Stimulated activated CD8-positive, alpha-beta memory T cell treated with anti-CD3 and anti-CD28 coated beads, Interleukin-4, amount 100 ng/mL, for 4 hours (primary cell): Measurements from ENCODE around the gene BEGAIN.

Experiments used
- DNase-seq, 2 donors: peaks; one replicate each; pipeline ENCODE4 v3.0.0-alpha.2; 2020; ENCODE audit warnings: low read depth in 2 of 2, low spot score in 1 of 2

Gene BEGAIN

DNA sequence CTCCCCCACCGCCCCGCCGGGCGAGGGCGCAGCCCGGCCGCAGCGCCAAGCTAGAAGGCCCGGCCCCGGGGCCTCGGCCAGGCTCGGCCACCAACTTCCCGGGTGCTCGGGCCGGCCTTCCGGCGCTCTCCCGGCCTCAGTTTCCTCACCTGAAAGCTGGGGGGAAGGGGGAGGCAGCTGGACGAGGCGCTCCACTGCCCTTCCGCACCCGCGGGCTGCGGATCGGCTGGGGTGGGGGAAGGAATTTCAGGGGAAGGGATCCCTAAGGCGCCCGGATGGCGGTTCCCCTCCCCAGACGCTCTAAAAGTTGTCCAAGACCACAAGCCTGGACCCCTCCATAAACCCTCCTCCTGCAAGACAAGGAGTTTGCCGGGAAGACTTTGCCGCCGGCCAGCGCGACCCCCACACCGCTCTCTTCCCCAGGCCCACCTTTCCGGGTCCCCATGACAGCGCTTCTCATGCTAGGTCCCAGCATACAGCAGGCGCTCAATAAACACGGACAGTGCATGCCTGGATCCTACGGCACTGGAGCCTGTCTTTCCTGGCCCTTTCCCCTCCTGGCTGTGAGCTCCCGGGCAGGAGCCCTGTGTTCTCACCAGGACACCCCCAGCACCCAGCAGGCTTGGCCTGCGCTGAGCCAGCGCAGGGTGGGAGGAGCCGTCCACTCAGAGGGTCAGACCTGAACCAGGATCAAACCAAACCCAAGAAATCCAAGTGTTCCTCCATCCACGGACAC, 18.1 kb downstream of the BEGAIN start:
- DNase-seq, result no peak

GRCh38 chr14:100568164-100568997, 18.8 kb downstream of the BEGAIN start:
- DNase-seq, result no peak

DNA sequence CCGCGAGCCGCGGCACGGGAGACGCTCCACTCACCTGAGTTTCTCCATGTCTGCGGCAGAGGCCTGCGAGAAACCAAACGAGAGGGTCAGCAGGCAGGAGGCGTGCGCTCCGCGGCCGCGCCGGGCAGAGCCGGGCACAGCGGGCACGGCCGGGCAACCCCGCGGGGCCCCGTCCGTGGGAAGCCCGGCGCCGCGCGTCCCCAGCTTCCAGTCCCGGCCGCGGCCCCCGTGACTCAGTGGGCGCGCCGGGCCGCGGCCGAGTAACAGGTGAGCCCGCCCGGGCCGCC, 19.4 kb downstream of the BEGAIN start:
- no peak for DNase-seq

- no peak for DNase-seq
These were observed 20.0 kb downstream of the BEGAIN start for GRCh38 chr14:100567009-100567876.

GRCh38 chr14:100566586-100566985, 20.6 kb downstream of the BEGAIN start:
- DNase-seq, result no peak

DNA sequence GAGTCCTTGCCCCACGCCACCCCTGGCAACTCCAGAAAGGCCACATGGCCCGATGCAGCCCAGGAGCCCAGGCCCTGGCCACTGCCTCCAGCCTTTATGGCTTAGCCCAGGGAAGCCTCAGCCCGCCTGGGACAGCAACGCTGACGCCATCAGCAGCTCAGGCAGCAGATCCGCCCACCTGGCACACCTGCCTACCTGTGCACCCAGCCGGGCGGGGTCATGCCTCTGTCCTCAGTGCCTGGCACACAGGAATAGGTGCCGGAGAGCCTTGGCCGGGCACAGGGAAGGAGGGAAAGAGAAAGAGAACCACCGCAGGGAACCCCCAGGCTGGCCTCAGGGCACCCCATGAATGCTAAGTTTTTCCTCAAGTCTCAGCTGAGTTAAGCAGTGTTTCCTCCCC, 21.1 kb downstream of the BEGAIN start:
- no peak for DNase-seq

- DNase-seq, result no peak
These were observed 21.6 kb downstream of the BEGAIN start for GRCh38 chr14:100565650-100566049.

GRCh38 chr14:100564512-100564911, 22.7 kb downstream of the BEGAIN start:
- no peak for DNase-seq

DNA sequence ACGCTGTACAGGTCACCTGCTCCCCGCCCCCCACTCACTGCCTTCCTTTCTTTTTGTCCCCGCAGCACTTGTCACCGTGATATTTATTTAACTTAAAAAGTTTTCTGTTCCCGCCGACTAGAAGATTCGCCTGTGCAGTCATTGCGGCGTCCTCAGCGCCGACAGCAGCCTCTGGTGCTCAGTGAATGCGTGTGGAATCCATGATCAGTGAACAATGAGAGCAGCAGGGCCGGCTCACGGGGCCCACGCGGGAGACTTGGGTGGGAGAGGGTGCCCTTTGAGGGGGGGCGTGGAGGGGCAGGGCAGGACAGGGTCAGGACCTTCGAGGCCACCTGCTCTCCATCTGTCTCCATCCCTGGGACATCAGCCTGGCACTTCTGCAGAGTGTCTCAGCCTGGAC, 24.5 kb downstream of the BEGAIN start:
- no peak for DNase-seq

DNA sequence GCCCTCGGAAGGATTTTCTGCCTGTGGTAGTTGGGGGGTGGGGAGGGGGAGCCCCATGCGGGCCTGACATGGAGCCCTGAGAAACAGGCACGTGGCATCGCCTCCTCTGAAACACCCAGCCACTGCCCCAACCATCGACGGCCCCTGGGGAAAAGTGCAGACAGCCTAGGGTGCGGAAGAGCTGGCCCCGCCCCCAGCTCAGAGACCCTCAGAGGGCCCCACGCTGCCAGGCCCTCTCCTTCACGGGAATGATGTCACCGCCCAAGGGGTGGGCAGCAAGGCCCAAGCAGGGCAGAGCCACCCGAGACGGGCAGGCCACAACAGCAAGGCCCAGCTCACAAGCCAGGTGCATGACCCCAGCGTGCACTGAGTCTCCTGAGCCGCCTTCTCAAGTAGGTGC, 26.2 kb downstream of the BEGAIN start:
- no peak for DNase-seq

DNA sequence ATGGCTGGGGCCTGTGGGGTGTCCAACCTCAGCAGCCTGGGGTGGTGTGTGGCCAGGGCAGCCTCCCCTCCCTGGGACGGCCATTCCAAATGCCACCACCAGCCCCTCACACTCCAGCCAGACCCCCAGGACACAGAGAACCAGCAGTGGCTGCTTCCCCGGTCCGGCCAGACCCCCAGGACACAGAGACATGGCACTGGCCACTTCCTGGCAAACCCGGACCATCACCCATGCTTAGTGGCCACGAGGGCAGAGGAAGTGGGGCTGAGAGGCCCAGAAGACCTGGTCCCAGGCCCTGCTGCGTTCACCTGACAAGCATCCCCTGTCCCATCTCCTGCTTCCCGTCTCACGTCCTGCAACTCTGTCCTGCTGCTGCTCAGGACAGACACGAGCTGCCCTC, 26.7 kb downstream of the BEGAIN start:
- no peak for DNase-seq

DNA sequence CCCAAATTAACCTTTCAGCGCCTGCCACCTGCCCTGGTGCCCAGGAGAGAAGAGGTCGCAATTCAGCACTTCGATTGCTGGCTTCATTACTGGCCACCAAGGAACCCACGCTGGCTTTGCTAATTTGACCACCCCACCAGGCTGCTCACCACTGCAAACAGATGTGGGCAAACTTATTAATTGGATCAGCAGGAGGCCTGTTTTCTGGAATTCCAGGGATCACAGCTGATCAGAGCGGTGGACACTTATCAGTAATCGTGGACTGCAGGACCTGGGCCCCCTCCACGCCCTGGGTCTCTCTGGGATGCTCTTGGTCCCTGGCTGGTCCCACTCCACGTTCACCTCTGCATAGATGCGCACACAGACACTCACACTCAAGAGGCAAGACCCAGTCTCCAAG, 27.8 kb downstream of the BEGAIN start:
- no peak for DNase-seq

GRCh38 chr14:100558966-100559365, 28.3 kb downstream of the BEGAIN start:
- no peak for DNase-seq

DNA sequence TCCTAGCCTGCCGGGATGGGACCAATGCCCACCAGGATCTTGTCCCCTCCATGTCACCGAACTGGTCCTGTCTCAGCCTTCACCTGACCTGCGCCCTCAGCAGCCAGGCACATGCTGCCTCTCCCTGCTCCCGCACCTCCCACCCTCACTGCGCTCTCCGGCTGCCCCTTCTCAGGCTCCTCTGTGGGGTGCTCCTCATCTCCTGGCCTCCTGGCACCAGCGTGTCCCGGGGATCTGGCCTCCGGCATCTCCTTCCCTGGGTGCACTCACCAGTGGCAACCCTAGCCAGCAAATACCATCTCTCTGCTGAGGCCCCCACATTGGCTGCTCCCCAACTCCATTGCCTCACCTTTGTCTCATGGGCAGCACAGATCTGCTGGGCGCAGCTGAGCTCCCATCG, 29.0 kb downstream of the BEGAIN start:
- no peak for DNase-seq

DNA sequence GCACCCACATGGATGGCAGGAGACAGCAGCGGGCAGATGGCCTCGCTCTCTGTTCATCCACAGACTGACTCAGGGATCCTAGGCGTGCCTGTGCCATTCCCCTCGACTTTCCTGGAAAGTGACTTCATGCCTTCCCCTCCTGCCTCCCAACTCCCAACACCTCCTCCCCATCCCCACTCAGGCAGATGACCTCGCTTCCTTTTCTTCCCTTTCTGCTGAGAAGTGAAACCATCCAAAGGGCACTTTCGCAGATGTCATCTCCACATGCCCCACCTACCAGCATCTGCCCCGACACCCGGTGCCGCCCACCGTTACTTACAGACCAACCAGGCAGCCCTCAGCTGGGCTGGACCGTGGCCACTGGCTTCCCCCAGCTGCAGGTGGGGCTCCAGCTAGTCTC, 29.6 kb downstream of the BEGAIN start:
- DNase-seq, result no peak

- no peak for DNase-seq
These were observed 30.2 kb downstream of the BEGAIN start for GRCh38 chr14:100556936-100557505.

DNA sequence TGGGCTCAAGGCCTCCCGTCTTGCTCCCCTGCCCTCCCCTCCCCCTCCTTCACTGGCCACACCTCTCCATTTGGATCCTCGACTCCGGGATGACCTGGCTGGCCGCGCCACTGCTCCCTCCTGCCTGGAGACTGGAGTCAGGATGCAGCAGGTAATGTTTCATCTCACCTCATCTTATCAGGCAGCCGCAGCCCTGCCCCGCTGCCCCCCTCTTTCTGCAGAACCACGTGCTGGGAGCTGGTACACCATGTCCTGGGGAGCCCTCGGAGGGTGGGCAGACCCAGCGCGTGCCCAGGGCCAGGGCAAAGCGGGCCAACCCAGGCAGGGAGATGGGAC, 31.1 kb downstream of the BEGAIN start:
- DNase-seq, result no peak

GRCh38 chr14:100555436-100556139, 31.6 kb downstream of the BEGAIN start:
- no peak for DNase-seq

- DNase-seq, result no peak
These were observed 32.4 kb downstream of the BEGAIN start for GRCh38 chr14:100554696-100555320.

DNA sequence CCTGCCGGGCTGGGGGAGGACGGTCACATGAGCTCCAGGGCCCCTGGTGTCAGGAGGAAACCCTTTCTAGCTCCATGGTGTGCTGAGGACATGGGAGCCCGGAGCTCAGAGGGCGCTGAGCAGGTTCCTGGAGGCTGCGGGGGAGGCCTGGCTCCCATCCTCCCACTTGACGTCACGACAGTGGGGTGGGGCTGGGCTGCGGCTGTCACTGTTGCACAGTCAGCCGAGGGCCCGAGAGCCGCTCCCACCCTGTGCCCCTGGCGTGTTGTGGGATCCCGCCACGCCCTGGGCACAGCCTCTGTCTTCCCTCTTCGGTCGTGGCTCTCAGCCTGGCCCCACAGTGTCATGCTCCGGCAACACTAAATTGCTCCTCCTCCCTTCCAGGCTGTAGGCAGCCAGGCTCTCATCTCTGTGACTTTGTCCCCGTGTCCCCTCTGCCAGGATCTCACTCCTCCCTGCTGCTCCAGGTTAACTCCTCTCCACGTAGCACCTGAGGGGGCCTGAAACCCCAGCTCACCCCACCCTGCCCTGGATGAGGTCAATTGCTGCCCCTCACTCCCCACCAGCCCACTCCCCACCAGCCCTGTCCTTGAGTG, 33.0 kb downstream of the BEGAIN start:
- no peak for DNase-seq
